T-helper 2 cell treated with Interferon-gamma antibody and Interleukin-4, amounts not matched to agents 5 μg/mL and 100 μg/mL, for 36 hours (primary cell): ENCODE results near the gene NDUFAF2.
"Not testable (repeated sequence)": the region's sequence is repeated elsewhere in the genome, so short reads cannot be mapped to it uniquely, and the experiment has no call there.

Experiments
- DNase-seq: peaks from one replicate; pipeline ENCODE4 v3.0.0; 2021; ENCODE audit warnings: low spot score
- H3K27ac Mint-ChIP-seq: one replicate; pipeline ENCODE4 v1.8.0; 2021; ENCODE audit warnings: mild to moderate bottlenecking, mixed read lengths
- H3K27me3 Mint-ChIP-seq: one replicate; pipeline ENCODE4 v1.8.0; 2021; ENCODE audit warnings: low read depth, mixed read lengths
- H3K36me3 Mint-ChIP-seq: one replicate; pipeline ENCODE4 v1.8.0; 2021; ENCODE audit warnings: low read depth, mixed read lengths
- H3K4me1 Mint-ChIP-seq: one replicate; pipeline ENCODE4 v1.8.0; 2021; ENCODE audit warnings: low read depth, mixed read lengths
- H3K4me3 Mint-ChIP-seq: one replicate; pipeline ENCODE4 v1.8.0; 2022; ENCODE audit warnings: mild to moderate bottlenecking, moderate library complexity, mixed read lengths
- H3K9me3 Mint-ChIP-seq: one replicate; pipeline ENCODE4 v1.8.0; 2021; ENCODE audit warnings: mixed read lengths

Gene NDUFAF2

GRCh38 chr5:61163905-61164304 is 218.9 kb downstream of the NDUFAF2 start:
- Mint-ChIP-seq H3K4me1 (peaks cover 24% of the 10 kb centered on the region), H3K4me3 (peak overlapping the region; percentile 94), H3K27ac (no peak overlapping the region)

GRCh38 chr5:61167382-61167781 is 222.4 kb downstream of the NDUFAF2 start:
- peaks cover 10% of the 10 kb centered on the region for H3K36me3 Mint-ChIP-seq
- no peaks in the 10 kb centered on the region for H3K27me3 Mint-ChIP-seq
- no peaks in the 10 kb centered on the region for H3K9me3 Mint-ChIP-seq
- DNase-seq = no peak
- H3K27ac Mint-ChIP-seq = no peak overlapping the region
- peaks cover 9% of the 10 kb centered on the region for H3K4me1 Mint-ChIP-seq
- H3K4me3 Mint-ChIP-seq = no peak overlapping the region

More at GRCh38 chr5:61163905-61164304, 218.9 kb downstream of the NDUFAF2 start:
- no peaks in the 10 kb centered on the region for H3K9me3 Mint-ChIP-seq
- DNase-seq = no peak
- no peaks in the 10 kb centered on the region for H3K27me3 Mint-ChIP-seq
- peaks cover 37% of the 10 kb centered on the region for H3K36me3 Mint-ChIP-seq

GRCh38 chr5:61168951-61169350 is 223.9 kb downstream of the NDUFAF2 start:
- no peak for DNase-seq
- H3K9me3 Mint-ChIP-seq = no peaks in the 10 kb centered on the region
- H3K27ac Mint-ChIP-seq = no peak overlapping the region
- H3K27me3 Mint-ChIP-seq = no peaks in the 10 kb centered on the region
- H3K36me3 Mint-ChIP-seq = no peaks in the 10 kb centered on the region
- no peaks in the 10 kb centered on the region for H3K4me1 Mint-ChIP-seq
- no peak overlapping the region for H3K4me3 Mint-ChIP-seq

- Mint-ChIP-seq H3K36me3 (no peaks in the 10 kb centered on the region), H3K4me3 (no peak overlapping the region), H3K9me3 (no peaks in the 10 kb centered on the region), H3K4me1 (no peaks in the 10 kb centered on the region), H3K27ac (no peak overlapping the region), H3K27me3 (peaks cover 1% of the 10 kb centered on the region)
- DNase-seq = no peak
Observed at GRCh38 chr5:61171479-61171878, 226.5 kb downstream of the NDUFAF2 start.

- Mint-ChIP-seq H3K9me3 (no peaks in the 10 kb centered on the region), H3K27ac (no peak overlapping the region), H3K4me3 (no peak overlapping the region), H3K4me1 (peaks cover 5% of the 10 kb centered on the region), H3K36me3 (no peaks in the 10 kb centered on the region), H3K27me3 (peaks cover 3% of the 10 kb centered on the region)
- DNase-seq = no peak
Observed at GRCh38 chr5:61176631-61177030, 231.6 kb downstream of the NDUFAF2 start.

GRCh38 chr5:61177070-61177469 is 232.1 kb downstream of the NDUFAF2 start:
- H3K27me3 Mint-ChIP-seq = peaks cover 3% of the 10 kb centered on the region
- peaks cover 5% of the 10 kb centered on the region for H3K4me1 Mint-ChIP-seq
- no peaks in the 10 kb centered on the region for H3K36me3 Mint-ChIP-seq
- no peaks in the 10 kb centered on the region for H3K9me3 Mint-ChIP-seq
- H3K4me3 Mint-ChIP-seq = no peak overlapping the region
- H3K27ac Mint-ChIP-seq = no peak overlapping the region
- DNase-seq = no peak

GRCh38 chr5:61177716-61178115 is 232.7 kb downstream of the NDUFAF2 start:
- peaks cover 3% of the 10 kb centered on the region for H3K27me3 Mint-ChIP-seq
- H3K27ac Mint-ChIP-seq = no peak overlapping the region
- no peaks in the 10 kb centered on the region for H3K36me3 Mint-ChIP-seq
- H3K9me3 Mint-ChIP-seq = no peaks in the 10 kb centered on the region
- DNase-seq = no peak
- no peak overlapping the region for H3K4me3 Mint-ChIP-seq
- peaks cover 8% of the 10 kb centered on the region for H3K4me1 Mint-ChIP-seq

- Mint-ChIP-seq H3K27ac (no peak overlapping the region), H3K9me3 (no peaks in the 10 kb centered on the region), H3K36me3 (no peaks in the 10 kb centered on the region), H3K4me1 (peaks cover 8% of the 10 kb centered on the region), H3K4me3 (no peak overlapping the region), H3K27me3 (peaks cover 3% of the 10 kb centered on the region)
- DNase-seq = no peak
Observed at GRCh38 chr5:61178702-61179101, 233.7 kb downstream of the NDUFAF2 start.

- no peak for DNase-seq
- no peaks in the 10 kb centered on the region for H3K36me3 Mint-ChIP-seq
- peaks cover 8% of the 10 kb centered on the region for H3K4me1 Mint-ChIP-seq
- no peaks in the 10 kb centered on the region for H3K9me3 Mint-ChIP-seq
- H3K27me3 Mint-ChIP-seq = peaks cover 2% of the 10 kb centered on the region
- peak overlapping the region; percentile 19 for H3K4me3 Mint-ChIP-seq
- H3K27ac Mint-ChIP-seq = no peak overlapping the region
Observed at GRCh38 chr5:61180886-61181285, 235.9 kb downstream of the NDUFAF2 start.

- DNase-seq = no peak
- H3K4me3 Mint-ChIP-seq = no peak overlapping the region
- H3K36me3 Mint-ChIP-seq = no peaks in the 10 kb centered on the region
- H3K27ac Mint-ChIP-seq = no peak overlapping the region
- H3K27me3 Mint-ChIP-seq = peaks cover 11% of the 10 kb centered on the region
- H3K9me3 Mint-ChIP-seq = peaks cover 11% of the 10 kb centered on the region
- peaks cover 8% of the 10 kb centered on the region for H3K4me1 Mint-ChIP-seq
Observed at GRCh38 chr5:61182449-61182848, 237.4 kb downstream of the NDUFAF2 start.

GRCh38 chr5:61183538-61183937 is 238.5 kb downstream of the NDUFAF2 start:
- Mint-ChIP-seq H3K27ac (no peak overlapping the region), H3K4me1 (peaks cover 7% of the 10 kb centered on the region), H3K27me3 (peaks cover 11% of the 10 kb centered on the region), H3K9me3 (peaks cover 14% of the 10 kb centered on the region), H3K36me3 (no peaks in the 10 kb centered on the region), H3K4me3 (no peak overlapping the region)
- no peak for DNase-seq

- no peak for DNase-seq
- Mint-ChIP-seq H3K9me3 (peaks cover 18% of the 10 kb centered on the region), H3K27me3 (peaks cover 9% of the 10 kb centered on the region), H3K27ac (no peak overlapping the region), H3K4me1 (peaks cover 7% of the 10 kb centered on the region), H3K4me3 (no peak overlapping the region), H3K36me3 (no peaks in the 10 kb centered on the region)
Observed at GRCh38 chr5:61184708-61185107, 239.7 kb downstream of the NDUFAF2 start.

- Mint-ChIP-seq H3K27ac (no peak overlapping the region), H3K9me3 (peaks cover 18% of the 10 kb centered on the region), H3K36me3 (no peaks in the 10 kb centered on the region), H3K27me3 (peaks cover 16% of the 10 kb centered on the region), H3K4me3 (no peak overlapping the region), H3K4me1 (peaks cover 3% of the 10 kb centered on the region)
- no peak for DNase-seq
Observed at GRCh38 chr5:61186634-61187033, 241.6 kb downstream of the NDUFAF2 start.

- Mint-ChIP-seq H3K27me3 (peaks cover 22% of the 10 kb centered on the region), H3K9me3 (peaks cover 18% of the 10 kb centered on the region)
- H3K36me3 Mint-ChIP-seq, DNase-seq, H3K4me1 Mint-ChIP-seq, H3K27ac Mint-ChIP-seq, H3K4me3 Mint-ChIP-seq: not testable (repeated sequence)
Observed at GRCh38 chr5:61187352-61187751, 242.3 kb downstream of the NDUFAF2 start.

GRCh38 chr5:61187826-61188225 is 242.8 kb downstream of the NDUFAF2 start:
- not testable (repeated sequence) for H3K4me1 Mint-ChIP-seq, H3K27ac Mint-ChIP-seq

More at GRCh38 chr5:61187826-61188225, 242.8 kb downstream of the NDUFAF2 start:
- peaks cover 22% of the 10 kb centered on the region for H3K27me3 Mint-ChIP-seq
- not testable (repeated sequence) for H3K36me3 Mint-ChIP-seq, H3K4me3 Mint-ChIP-seq, DNase-seq
- H3K9me3 Mint-ChIP-seq = peaks cover 18% of the 10 kb centered on the region
